Measurements from ENCODE around the gene COA1. TPM values are rescaled to one million over a fixed set of nuclear protein-coding genes. Genes with fewer than 3 reads are reported as not detected.
A peak's percentile ranks its signal among the peaks of the same experiment; 100 is the strongest.

The COA1 gene
- total and polyA plus RNA-seq, 9 of the 15 experiments (the other 6 are each of a cell fraction or from before 2014, with no cell fraction given): 98.9 to 463 (median 181) TPM

GRCh38 chr7:43750016-43750887 lies 20.9 kb upstream of the COA1 start (continued):
- TF ChIP-seq TFE3 (CRISPR knock-in tag; IDR thresholded peaks at IDR 0.05) (no peak), MLLT1 (IDR thresholded peaks at IDR 0.05) (no peak), SMARCC2 (IDR thresholded peaks at IDR 0.05; ENCODE audit: low read depth) (0 out of 2 replicates have a peak, but pooled peaks have one; percentile 60), ARID2 (IDR thresholded peaks at IDR 0.05) (no peak), SMAD2 (IDR thresholded peaks at IDR 0.05; ENCODE audit: low read depth, low read length) (no peak), NFRKB (IDR thresholded peaks at IDR 0.05; ENCODE audit: low read depth) (no peak), MTA3 (IDR thresholded peaks at IDR 0.05; ENCODE audit: borderline replicate concordance) (no peak), ZNF583 (CRISPR knock-in tag; IDR thresholded peaks at IDR 0.05) (no peak), CHD4 (IDR thresholded peaks at IDR 0.05; ENCODE audit: insufficient read depth, insufficient replicate concordance, low read depth, low read length, poor library complexity, severe bottlenecking) (no peak), SAFB (IDR thresholded peaks at IDR 0.05; ENCODE audit: borderline replicate concordance, low read depth, low read length) (no peak), ARID4B (CRISPR knock-in tag; IDR thresholded peaks at IDR 0.05) (no peak), ZNF224 (CRISPR knock-in tag; IDR thresholded peaks at IDR 0.05) (no peak), GABPB1 (CRISPR knock-in tag; IDR thresholded peaks at IDR 0.05) (no peak), NCOR1 (IDR thresholded peaks at IDR 0.05) (peak; percentile 79), TCF7L2 (IDR thresholded peaks at IDR 0.05; ENCODE audit: low read depth, low read length) (no peak), RNF2 (IDR thresholded peaks at IDR 0.05) (peak; percentile 50; the same call in 1 of the 2 replicates), MECOM (CRISPR knock-in tag; IDR thresholded peaks at IDR 0.05) (no peak), NFIC (IDR thresholded peaks at IDR 0.05) (peak; percentile 67; the same call in 1 of the 2 replicates), C11orf30 (IDR thresholded peaks at IDR 0.05; ENCODE audit: low read depth) (no peak)
